ENCODE measurements around the gene PLAC9.

The PLAC9 gene

GRCh38 chr10:80153460-80153859, 20.9 kb downstream of the PLAC9 start:
- WGBS = 65% methylated on average over 3 of the region's 3 CpGs
- Histone ChIP-seq H3K27ac (ENCODE audit: low read depth, low read length) (no peak overlapping the region), H3K4me1 (ENCODE audit: insufficient read depth, low read length) (no peaks in the 10 kb centered on the region), H3K9ac (ENCODE audit: low read depth, low read length) (no peak overlapping the region), H3K27me3 (ENCODE audit: insufficient read depth, low read length) (no peaks in the 10 kb centered on the region), H3K9me3 (ENCODE audit: insufficient read depth, low read depth, low read length) (no peaks in the 10 kb centered on the region), H3K36me3 (ENCODE audit: insufficient read depth, low read length) (peaks cover 37% of the 10 kb centered on the region), H3K4me3 (ENCODE audit: low read length) (no peak overlapping the region)

- Histone ChIP-seq H3K4me3 (ENCODE audit: low read length) (no peak overlapping the region), H3K9ac (ENCODE audit: low read depth, low read length) (no peak overlapping the region), H3K4me1 (ENCODE audit: insufficient read depth, low read length) (peaks cover 2% of the 10 kb centered on the region; the same call in 1 of the 2 replicates), H3K9me3 (ENCODE audit: insufficient read depth, low read depth, low read length) (no peaks in the 10 kb centered on the region), H3K27ac (ENCODE audit: low read depth, low read length) (no peak overlapping the region), H3K27me3 (ENCODE audit: insufficient read depth, low read length) (no peaks in the 10 kb centered on the region), H3K36me3 (ENCODE audit: insufficient read depth, low read length) (peaks cover 37% of the 10 kb centered on the region)
- WGBS = 97% methylated on average over 5 of the region's 5 CpGs
Observed at GRCh38 chr10:80154626-80154977, 22.1 kb downstream of the PLAC9 start.

GRCh38 chr10:80154978-80155695, 22.6 kb downstream of the PLAC9 start:
- H3K36me3 ChIP-seq (ENCODE audit: insufficient read depth, low read length) = peaks cover 37% of the 10 kb centered on the region
- no peaks in the 10 kb centered on the region for H3K9me3 ChIP-seq (ENCODE audit: insufficient read depth, low read depth, low read length)
- peaks cover 2% of the 10 kb centered on the region; the same call in 1 of the 2 replicates for H3K4me1 ChIP-seq (ENCODE audit: insufficient read depth, low read length)
- no peak overlapping the region for H3K27ac ChIP-seq (ENCODE audit: low read depth, low read length)
- WGBS = 83% methylated on average over 10 of the region's 10 CpGs
- no peaks in the 10 kb centered on the region for H3K27me3 ChIP-seq (ENCODE audit: insufficient read depth, low read length)
- no peak overlapping the region for H3K4me3 ChIP-seq (ENCODE audit: low read length)
- no peak overlapping the region for H3K9ac ChIP-seq (ENCODE audit: low read depth, low read length)

- peaks cover 2% of the 10 kb centered on the region; the same call in 1 of the 2 replicates for H3K4me1 ChIP-seq (ENCODE audit: insufficient read depth, low read length)
- 94% methylated on average over 8 of the region's 8 CpGs for WGBS
Observed at GRCh38 chr10:80155696-80156215, 23.2 kb downstream of the PLAC9 start.

GRCh38 chr10:80156216-80156615, 23.7 kb downstream of the PLAC9 start:
- no peak overlapping the region for H3K27ac ChIP-seq (ENCODE audit: low read depth, low read length)
- 92% methylated on average over 5 of the region's 5 CpGs for WGBS
- H3K4me3 ChIP-seq (ENCODE audit: low read length) = no peak overlapping the region
- H3K9me3 ChIP-seq (ENCODE audit: insufficient read depth, low read depth, low read length) = no peaks in the 10 kb centered on the region
- no peaks in the 10 kb centered on the region for H3K27me3 ChIP-seq (ENCODE audit: insufficient read depth, low read length)
- H3K36me3 ChIP-seq (ENCODE audit: insufficient read depth, low read length) = peaks cover 37% of the 10 kb centered on the region
- H3K9ac ChIP-seq (ENCODE audit: low read depth, low read length) = no peak overlapping the region
- H3K4me1 ChIP-seq (ENCODE audit: insufficient read depth, low read length) = peaks cover 2% of the 10 kb centered on the region; the same call in 1 of the 2 replicates

More at GRCh38 chr10:80155696-80156215, 23.2 kb downstream of the PLAC9 start:
- Histone ChIP-seq H3K4me3 (ENCODE audit: low read length) (no peak overlapping the region), H3K27me3 (ENCODE audit: insufficient read depth, low read length) (no peaks in the 10 kb centered on the region), H3K9ac (ENCODE audit: low read depth, low read length) (no peak overlapping the region), H3K36me3 (ENCODE audit: insufficient read depth, low read length) (peaks cover 37% of the 10 kb centered on the region), H3K9me3 (ENCODE audit: insufficient read depth, low read depth, low read length) (no peaks in the 10 kb centered on the region), H3K27ac (ENCODE audit: low read depth, low read length) (no peak overlapping the region)

GRCh38 chr10:80157561-80157960, 25.0 kb downstream of the PLAC9 start:
- H3K27ac ChIP-seq (ENCODE audit: low read depth, low read length) = no peak overlapping the region
- peaks cover 37% of the 10 kb centered on the region for H3K36me3 ChIP-seq (ENCODE audit: insufficient read depth, low read length)
- H3K27me3 ChIP-seq (ENCODE audit: insufficient read depth, low read length) = no peaks in the 10 kb centered on the region
- no peak overlapping the region for H3K4me3 ChIP-seq (ENCODE audit: low read length)
- 96% methylated on average over 14 of the region's 14 CpGs for WGBS
- no peak overlapping the region for H3K9ac ChIP-seq (ENCODE audit: low read depth, low read length)
- H3K9me3 ChIP-seq (ENCODE audit: insufficient read depth, low read depth, low read length) = no peaks in the 10 kb centered on the region
- peaks cover 9% of the 10 kb centered on the region; the same call in 1 of the 2 replicates for H3K4me1 ChIP-seq (ENCODE audit: insufficient read depth, low read length)

GRCh38 chr10:80158126-80158525, 25.6 kb downstream of the PLAC9 start:
- no peak overlapping the region for H3K9ac ChIP-seq (ENCODE audit: low read depth, low read length)
- H3K4me1 ChIP-seq (ENCODE audit: insufficient read depth, low read length) = peaks cover 9% of the 10 kb centered on the region; the same call in 1 of the 2 replicates
- no peak overlapping the region for H3K4me3 ChIP-seq (ENCODE audit: low read length)
- no peaks in the 10 kb centered on the region for H3K27me3 ChIP-seq (ENCODE audit: insufficient read depth, low read length)
- peaks cover 42% of the 10 kb centered on the region for H3K36me3 ChIP-seq (ENCODE audit: insufficient read depth, low read length)
- WGBS = 93% methylated on average over 5 of the region's 5 CpGs
- no peaks in the 10 kb centered on the region for H3K9me3 ChIP-seq (ENCODE audit: insufficient read depth, low read depth, low read length)
- no peak overlapping the region for H3K27ac ChIP-seq (ENCODE audit: low read depth, low read length)

GRCh38 chr10:80158598-80159127, 26.1 kb downstream of the PLAC9 start:
- H3K27ac ChIP-seq (ENCODE audit: low read depth, low read length) = no peak overlapping the region
- no peak overlapping the region for H3K9ac ChIP-seq (ENCODE audit: low read depth, low read length)
- H3K4me3 ChIP-seq (ENCODE audit: low read length) = no peak overlapping the region
- H3K36me3 ChIP-seq (ENCODE audit: insufficient read depth, low read length) = peaks cover 39% of the 10 kb centered on the region
- peaks cover 9% of the 10 kb centered on the region; the same call in 1 of the 2 replicates for H3K4me1 ChIP-seq (ENCODE audit: insufficient read depth, low read length)
- H3K27me3 ChIP-seq (ENCODE audit: insufficient read depth, low read length) = no peaks in the 10 kb centered on the region
- H3K9me3 ChIP-seq (ENCODE audit: insufficient read depth, low read depth, low read length) = no peaks in the 10 kb centered on the region
- WGBS = 86% methylated on average over 14 of the region's 14 CpGs

- H3K4me3 ChIP-seq (ENCODE audit: low read length) = no peak overlapping the region
- 92% methylated on average over 9 of the region's 9 CpGs for WGBS
- H3K27me3 ChIP-seq (ENCODE audit: insufficient read depth, low read length) = no peaks in the 10 kb centered on the region
- peaks cover 9% of the 10 kb centered on the region; the same call in 1 of the 2 replicates for H3K4me1 ChIP-seq (ENCODE audit: insufficient read depth, low read length)
- peaks cover 37% of the 10 kb centered on the region for H3K36me3 ChIP-seq (ENCODE audit: insufficient read depth, low read length)
- H3K9me3 ChIP-seq (ENCODE audit: insufficient read depth, low read depth, low read length) = no peaks in the 10 kb centered on the region
- no peak overlapping the region for H3K9ac ChIP-seq (ENCODE audit: low read depth, low read length)
- no peak overlapping the region for H3K27ac ChIP-seq (ENCODE audit: low read depth, low read length)
Observed at GRCh38 chr10:80159166-80159873, 26.8 kb downstream of the PLAC9 start.

GRCh38 chr10:80160361-80161320, 28.1 kb downstream of the PLAC9 start:
- H3K36me3 ChIP-seq (ENCODE audit: insufficient read depth, low read length) = peaks cover 28% of the 10 kb centered on the region
- H3K4me1 ChIP-seq (ENCODE audit: insufficient read depth, low read length) = peaks cover 9% of the 10 kb centered on the region; the same call in 1 of the 2 replicates

More at GRCh38 chr10:80160361-80161320, 28.1 kb downstream of the PLAC9 start:
- H3K27ac ChIP-seq (ENCODE audit: low read depth, low read length) = no peak overlapping the region
- H3K4me3 ChIP-seq (ENCODE audit: low read length) = no peak overlapping the region
- H3K9ac ChIP-seq (ENCODE audit: low read depth, low read length) = no peak overlapping the region
- H3K9me3 ChIP-seq (ENCODE audit: insufficient read depth, low read depth, low read length) = no peaks in the 10 kb centered on the region
- H3K27me3 ChIP-seq (ENCODE audit: insufficient read depth, low read length) = no peaks in the 10 kb centered on the region
- WGBS = 91% methylated on average over 17 of the region's 17 CpGs
